DMS79 (cell line): ENCODE results near the gene EIF1.
"Not testable (repeated sequence)": the region's sequence is repeated elsewhere in the genome, so short reads cannot be mapped to it uniquely, and the experiment has no call there.

Source experiments
- DNase-seq: peaks from one replicate; lab custom pipeline; 2025; lab: John Stamatoyannopoulos, UW

The EIF1 gene

DNA sequence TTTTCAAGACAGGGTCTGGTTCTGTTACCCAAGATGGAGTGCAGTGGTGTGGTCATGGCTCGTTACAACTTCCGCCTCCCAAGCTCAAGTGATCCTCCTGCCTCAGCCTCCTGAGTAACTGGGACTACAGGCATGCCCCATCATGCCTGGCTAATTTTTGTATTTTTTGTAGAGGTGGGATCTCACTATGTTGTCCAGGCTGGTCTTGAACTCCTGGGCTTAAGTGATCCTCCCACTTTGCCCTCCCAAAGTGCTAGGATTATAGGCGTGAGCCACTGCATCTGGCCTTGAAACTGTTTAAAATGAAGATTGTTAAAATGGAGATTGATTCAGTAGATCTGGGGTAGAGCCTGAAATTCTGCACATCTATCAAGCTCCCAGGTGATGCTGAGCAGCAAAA lies 12.2 kb downstream of the EIF1 start:
- not testable (repeated sequence) for DNase-seq

GRCh38 chr17:41702712-41703111 lies 14.0 kb downstream of the EIF1 start:
- no peak for DNase-seq

- no peak for DNase-seq
Observed at GRCh38 chr17:41705271-41705991, 16.7 kb downstream of the EIF1 start.

GRCh38 chr17:41707803-41708669 lies 19.4 kb downstream of the EIF1 start:
- DNase-seq, result no peak

GRCh38 chr17:41710472-41711090 lies 21.9 kb downstream of the EIF1 start:
- peak; percentile 57 for DNase-seq

GRCh38 chr17:41711669-41712400 lies 23.1 kb downstream of the EIF1 start, which contains the start of gene GAST:
Gene GAST, plus strand, starts transcription at chr17:41712331. Its CDS starts 3,106 bp downstream, at chr17:41715437.
- DNase-seq, result no peak

DNA sequence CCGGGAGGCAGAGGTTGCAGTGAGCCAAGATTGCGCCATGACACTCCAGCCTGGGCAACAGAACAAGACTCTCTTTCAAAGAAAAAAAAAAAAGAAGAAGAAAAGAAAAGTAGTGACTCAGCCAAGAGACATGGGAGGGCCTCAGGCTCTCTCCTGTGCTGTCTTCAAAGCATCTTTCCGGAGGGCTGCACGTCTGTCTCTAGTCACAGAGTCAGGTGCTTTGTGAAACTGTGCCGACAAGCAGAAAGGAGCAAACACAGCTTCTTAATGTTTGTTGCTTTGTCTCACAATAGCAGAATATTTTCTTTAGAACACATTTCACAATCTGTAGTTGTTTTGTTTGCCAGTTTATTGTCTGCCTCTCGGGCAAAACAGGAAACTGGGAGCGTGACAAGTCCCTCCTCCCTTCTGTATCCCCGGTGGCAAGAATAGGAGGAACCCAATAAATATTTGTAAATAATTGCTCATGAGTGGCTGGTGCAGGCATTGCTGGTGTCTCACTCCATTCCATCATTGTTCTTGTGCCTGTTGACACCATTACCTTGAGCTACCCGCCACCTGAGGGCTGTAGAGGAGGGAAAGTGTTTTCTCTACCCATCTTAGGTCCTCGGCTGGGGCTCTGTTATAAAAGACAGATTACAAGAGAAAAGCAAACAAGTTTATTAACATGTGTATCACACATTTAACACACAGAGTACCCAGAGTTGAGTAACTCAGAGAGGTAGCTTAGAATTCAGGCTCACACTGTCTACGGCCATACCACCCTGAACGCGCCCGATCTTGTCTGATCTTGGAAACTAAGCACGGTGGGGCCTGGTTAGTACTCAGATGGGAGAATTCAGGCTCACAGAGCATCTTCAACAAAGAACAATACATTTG lies 29.0 kb downstream of the EIF1 start:
- no peak for DNase-seq

DNA sequence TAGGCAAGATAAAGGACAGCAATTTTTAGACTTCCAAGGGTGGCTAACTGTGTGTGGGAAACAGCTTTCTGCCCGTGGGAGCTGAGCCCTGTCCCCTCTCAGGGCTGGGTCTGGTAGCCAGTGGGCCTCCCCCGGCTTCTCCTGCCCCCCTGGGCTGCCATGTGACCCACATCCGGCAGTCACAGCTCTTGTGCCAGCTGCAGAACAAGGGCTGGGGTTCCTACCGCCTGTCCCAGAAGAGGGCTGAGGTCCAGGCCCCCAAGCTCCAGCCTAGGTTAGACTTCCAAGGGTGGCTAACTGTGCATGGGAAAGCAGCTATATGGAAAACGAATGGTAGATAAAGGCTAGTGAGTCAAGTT lies 29.6 kb downstream of the EIF1 start:
- DNase-seq, result no peak

GRCh38 chr17:41722231-41722630 lies 33.5 kb downstream of the EIF1 start:
- DNase-seq, result no peak

GRCh38 chr17:41723801-41724475 lies 35.3 kb downstream of the EIF1 start:
- no peak for DNase-seq

GRCh38 chr17:41724476-41725050 lies 35.9 kb downstream of the EIF1 start:
- peak; percentile 17 for DNase-seq

- no peak for DNase-seq
Observed at GRCh38 chr17:41725134-41725533, 36.4 kb downstream of the EIF1 start.

GRCh38 chr17:41728056-41728455 lies 39.4 kb downstream of the EIF1 start:
- DNase-seq, result no peak

DNA sequence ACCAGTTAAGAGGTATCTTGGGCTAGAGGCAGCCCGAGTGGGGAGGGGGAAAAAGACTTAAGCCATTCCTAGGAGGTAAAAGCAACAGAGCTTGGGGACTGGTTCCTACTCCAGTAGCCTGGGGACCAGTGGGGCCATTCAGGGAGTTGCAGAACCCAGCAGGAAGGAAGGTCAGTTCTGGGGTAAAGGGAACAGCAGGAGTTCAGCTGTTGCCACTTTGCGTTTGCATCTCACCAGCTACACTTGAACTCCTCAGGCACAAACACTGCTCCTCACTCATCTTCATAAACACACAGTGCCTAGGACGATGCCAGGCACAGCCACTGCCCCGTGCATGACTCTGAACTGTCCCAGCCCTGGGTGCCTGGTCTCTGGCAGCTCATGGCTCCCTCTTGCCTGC lies 41.8 kb downstream of the EIF1 start:
- DNase-seq, result no peak

DNA sequence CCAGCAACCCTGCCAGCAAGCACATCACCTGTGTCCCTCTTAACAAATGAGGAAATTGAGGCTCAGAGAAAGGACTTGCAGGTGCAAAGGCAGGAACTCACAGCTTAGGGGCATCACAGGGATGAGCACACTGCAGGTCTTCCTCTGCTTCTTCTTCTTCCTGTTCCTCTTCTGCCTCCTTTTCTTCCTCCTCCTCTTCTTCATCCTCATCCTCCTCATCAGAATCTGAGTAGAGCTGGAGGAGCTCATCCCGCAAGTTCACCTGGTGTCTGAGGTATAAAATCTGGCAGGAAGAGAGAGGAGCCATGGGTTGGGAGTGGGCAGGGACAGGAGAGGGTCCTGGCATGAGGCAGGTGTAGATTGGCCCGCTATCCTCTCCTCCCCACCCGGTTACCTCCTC lies 43.2 kb downstream of the EIF1 start:
- no peak for DNase-seq

- no peak for DNase-seq
Observed at GRCh38 chr17:41733348-41734138, 44.9 kb downstream of the EIF1 start.

- no peak for DNase-seq
Observed at GRCh38 chr17:41734139-41734948, 45.7 kb downstream of the EIF1 start, which contains the start of gene HAP1. Gene HAP1, minus strand, starts transcription at chr17:41734643. Its CDS starts 9 bp downstream, at chr17:41734634.

GRCh38 chr17:41734949-41735313 lies 46.2 kb downstream of the EIF1 start:
- DNase-seq, result peak; percentile 20
